OCI-LY3 (cell line): Measurements from ENCODE around the gene SMAD6.

Source experiments
- EZH2phosphoT487 ChIP-seq: fragments of 200-600 bp; shearing (Covaris generic); IDR thresholded peaks from 2 replicates; pipeline ENCODE4 v1.6.1; 2018; ENCODE audit warnings: antibody characterized with exemption, mixed run types, low read depth
- TF ChIP-seq, protein P1 (sequence below): fragments of 200-600, 300-600 bp; sonication (generic); IDR thresholded peaks from 2 replicates; pipeline ENCODE4 v1.5.1; 2014; ENCODE audit warnings: antibody characterized with exemption, low read length, low read depth

DNA sequence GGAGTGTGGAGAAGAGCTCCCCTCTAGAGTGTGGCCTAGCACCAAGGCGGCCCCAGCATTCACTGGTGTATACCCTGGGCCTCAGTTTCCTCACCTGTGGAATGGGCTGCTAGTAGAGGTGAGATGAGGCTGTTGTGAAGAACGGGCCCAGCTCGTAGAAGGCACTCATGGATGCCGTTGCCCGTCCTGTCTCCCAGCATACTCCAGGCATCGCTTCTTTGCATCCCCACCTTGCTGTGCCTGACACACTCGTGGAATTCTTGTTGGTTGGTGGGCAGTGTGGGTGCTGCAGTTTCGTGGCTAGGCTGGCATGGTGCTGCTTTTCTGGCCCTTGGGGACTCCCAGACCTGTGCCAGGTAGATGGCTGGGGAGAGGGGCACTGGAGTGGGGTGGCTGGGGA lies 76.7 kb downstream of the SMAD6 start:
- TF ChIP-seq, protein P1, sequence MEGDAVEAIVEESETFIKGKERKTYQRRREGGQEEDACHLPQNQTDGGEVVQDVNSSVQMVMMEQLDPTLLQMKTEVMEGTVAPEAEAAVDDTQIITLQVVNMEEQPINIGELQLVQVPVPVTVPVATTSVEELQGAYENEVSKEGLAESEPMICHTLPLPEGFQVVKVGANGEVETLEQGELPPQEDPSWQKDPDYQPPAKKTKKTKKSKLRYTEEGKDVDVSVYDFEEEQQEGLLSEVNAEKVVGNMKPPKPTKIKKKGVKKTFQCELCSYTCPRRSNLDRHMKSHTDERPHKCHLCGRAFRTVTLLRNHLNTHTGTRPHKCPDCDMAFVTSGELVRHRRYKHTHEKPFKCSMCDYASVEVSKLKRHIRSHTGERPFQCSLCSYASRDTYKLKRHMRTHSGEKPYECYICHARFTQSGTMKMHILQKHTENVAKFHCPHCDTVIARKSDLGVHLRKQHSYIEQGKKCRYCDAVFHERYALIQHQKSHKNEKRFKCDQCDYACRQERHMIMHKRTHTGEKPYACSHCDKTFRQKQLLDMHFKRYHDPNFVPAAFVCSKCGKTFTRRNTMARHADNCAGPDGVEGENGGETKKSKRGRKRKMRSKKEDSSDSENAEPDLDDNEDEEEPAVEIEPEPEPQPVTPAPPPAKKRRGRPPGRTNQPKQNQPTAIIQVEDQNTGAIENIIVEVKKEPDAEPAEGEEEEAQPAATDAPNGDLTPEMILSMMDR = no peak
- no peak for TF ChIP-seq EZH2phosphoT487
